GM20431 (cell line): ENCODE results near the gene C13orf46.

Experiments
- in situ Hi-C: fragments of 300-500 bp; cut with MseI, MboI; formaldehyde crosslinking; loops from one replicate; pipeline ENCODE4 v1.15.0; 2020; ENCODE audit warnings: low sequenced_read_pairs; ENCODE audit not compliant: unreplicated experiment

The C13orf46 gene

GRCh38 chr13:113972451-113973217, 1.2 kb downstream of the C13orf46 start:
- in situ Hi-C loops = no loop called here

- in situ Hi-C loops = no loop called here
Measured at GRCh38 chr13:113971471-113972231, 2.2 kb downstream of the C13orf46 start.

GRCh38 chr13:113970810-113971470, 2.9 kb downstream of the C13orf46 start:
- in situ Hi-C loops = no loop called here

GRCh38 chr13:113969973-113970611, 3.8 kb downstream of the C13orf46 start:
- in situ Hi-C loops = no loop called here

- in situ Hi-C loops = no loop called here
Measured at GRCh38 chr13:113969311-113969972, 4.4 kb downstream of the C13orf46 start.

GRCh38 chr13:113968463-113969310, 5.2 kb downstream of the C13orf46 start:
- in situ Hi-C loops = no loop called here

- in situ Hi-C loops = no loop called here
Measured at GRCh38 chr13:113967729-113968462, 6.0 kb downstream of the C13orf46 start.

- in situ Hi-C loops = no loop called here
Measured at GRCh38 chr13:113967206-113967720, 6.6 kb downstream of the C13orf46 start.

- in situ Hi-C loops = no loop called here
Measured at GRCh38 chr13:113965968-113966884, 7.7 kb downstream of the C13orf46 start.

GRCh38 chr13:113965383-113965874, 8.4 kb downstream of the C13orf46 start:
- in situ Hi-C loops = no loop called here

GRCh38 chr13:113964251-113964995, 9.5 kb downstream of the C13orf46 start:
- in situ Hi-C loops = no loop called here

- in situ Hi-C loops = no loop called here
Measured at GRCh38 chr13:113963376-113963775, 10.5 kb downstream of the C13orf46 start.

GRCh38 chr13:113962975-113963374, 10.9 kb downstream of the C13orf46 start:
- in situ Hi-C loops = no loop called here

GRCh38 chr13:113962386-113962785, 11.5 kb downstream of the C13orf46 start:
- in situ Hi-C loops = no loop called here

- in situ Hi-C loops = no loop called here
Measured at GRCh38 chr13:113960276-113960948, 13.5 kb downstream of the C13orf46 start.

GRCh38 chr13:113959198-113959597, 14.7 kb downstream of the C13orf46 start:
- in situ Hi-C loops = no loop called here
